ENCODE results near the gene GSG1.
"Not testable (repeated sequence)": the region's sequence is repeated elsewhere in the genome, so short reads cannot be mapped to it uniquely, and the experiment has no call there.

The GSG1 gene

DNA sequence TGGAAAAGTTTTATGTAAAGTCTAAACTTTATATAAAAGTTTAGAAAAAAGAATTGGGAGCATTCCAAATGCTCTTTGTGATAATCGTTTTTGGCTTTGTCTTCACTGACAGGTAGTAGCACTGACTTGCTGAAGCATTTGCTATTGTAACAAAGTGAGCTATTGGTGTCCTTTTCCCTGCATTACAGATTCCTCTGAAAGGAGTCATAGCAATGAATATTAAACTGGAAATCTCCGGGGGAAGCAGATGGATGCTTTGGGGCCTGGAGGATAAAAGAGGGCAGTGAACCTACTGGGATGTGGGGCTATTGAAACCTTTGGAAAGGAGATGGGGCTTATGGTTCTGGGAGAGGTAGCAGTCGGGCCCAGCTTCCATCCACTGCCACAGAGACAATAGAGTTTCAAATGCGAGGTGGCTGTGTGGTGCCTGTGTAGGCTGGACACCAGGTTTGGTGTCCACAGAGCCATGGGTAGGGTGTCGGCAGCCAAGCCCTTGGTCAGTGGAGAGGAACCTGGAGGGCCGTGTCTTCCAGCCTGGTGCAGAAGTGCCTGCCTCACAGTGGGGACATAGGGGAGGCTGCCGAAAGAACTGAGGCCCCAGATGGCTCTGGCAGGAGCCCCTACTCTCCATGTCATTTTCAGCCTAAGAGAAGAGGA is 10.1 kb downstream of the GSG1 start:
- DNase-seq (ENCODE audit: low read depth in 2 of 2): no peak

DNA sequence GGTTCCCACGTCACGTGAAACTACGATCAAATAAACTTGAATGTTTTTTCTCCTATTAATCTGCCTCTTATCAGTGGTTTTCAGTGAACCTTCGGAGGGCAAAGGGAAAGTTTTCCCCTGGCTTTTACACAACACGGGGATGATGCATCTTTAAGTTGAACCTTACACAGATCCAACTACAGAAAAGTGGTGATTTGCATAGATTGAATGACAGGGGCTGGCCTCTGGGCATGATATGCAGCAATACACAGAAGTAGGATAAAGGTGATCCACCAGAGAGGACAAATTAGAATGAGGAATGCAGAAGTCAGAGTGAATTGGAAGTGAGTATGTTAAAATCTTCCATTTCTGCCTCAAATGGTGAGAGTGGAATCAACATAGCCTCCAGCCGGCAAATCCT is 11.6 kb downstream of the GSG1 start:
- no peak for DNase-seq (ENCODE audit: low read depth in 2 of 2)

DNA sequence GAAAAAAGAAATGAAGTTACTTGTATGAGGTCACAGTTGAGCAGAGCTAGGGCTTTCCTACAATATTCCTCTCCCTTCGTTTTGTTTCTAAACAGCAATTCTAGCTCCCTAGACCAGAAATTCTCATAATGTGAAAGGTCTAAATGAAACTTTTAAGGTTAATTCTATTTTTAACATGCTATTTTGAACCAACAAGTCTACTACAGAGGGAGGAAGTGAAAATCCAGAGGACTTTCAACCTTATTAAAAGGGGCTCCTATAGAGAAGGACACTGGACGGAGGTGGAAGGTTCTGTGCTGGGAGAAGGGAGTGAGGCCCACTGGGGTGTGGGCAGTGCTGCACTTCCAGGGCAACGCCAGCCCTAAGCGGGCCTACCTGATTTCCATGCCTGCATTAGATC is 13.4 kb downstream of the GSG1 start:
- DNase-seq (ENCODE audit: low read depth in 2 of 2): no peak

DNA sequence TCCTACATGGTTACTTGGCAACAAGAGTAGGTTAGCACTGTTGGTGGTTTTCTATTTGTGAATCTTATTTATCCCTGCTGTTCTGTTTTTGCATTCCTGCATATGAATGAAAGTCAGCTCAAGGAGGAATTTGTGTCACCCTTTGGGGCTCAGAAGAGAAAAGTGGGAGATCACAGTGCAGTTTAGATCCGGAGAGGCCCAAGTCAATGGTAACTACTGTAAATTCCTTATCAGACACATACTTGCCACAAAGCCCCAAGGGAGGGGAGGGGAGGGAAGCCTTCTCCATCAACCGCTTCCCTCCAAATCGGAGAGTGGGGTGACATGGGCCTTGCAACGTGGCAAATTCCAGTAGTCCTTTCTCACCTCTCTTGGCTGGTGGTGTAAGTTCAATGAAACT is 15.0 kb downstream of the GSG1 start:
- no peak for DNase-seq (ENCODE audit: low read depth in 2 of 2)

DNA sequence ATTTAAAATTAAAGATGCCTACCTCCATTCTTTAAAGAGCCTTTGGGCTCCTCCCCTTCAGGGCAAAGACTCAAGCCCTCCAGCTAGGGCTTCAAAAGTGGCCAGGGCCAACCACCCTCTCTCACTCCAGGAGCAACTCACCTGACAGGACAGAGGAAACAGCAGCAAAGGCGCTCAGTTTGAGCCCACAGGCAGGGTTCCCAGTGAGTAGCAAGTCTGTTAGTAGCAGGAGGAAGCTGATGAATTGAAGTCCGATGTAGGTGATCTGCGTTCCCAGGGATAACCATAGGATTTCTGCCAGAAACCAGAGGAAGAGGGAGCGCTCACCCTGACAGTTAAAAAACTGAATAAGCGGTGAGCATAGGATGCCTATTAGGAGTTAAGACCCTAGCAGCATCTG is 15.7 kb downstream of the GSG1 start:
- no peak for DNase-seq (ENCODE audit: low read depth in 2 of 2)

DNA sequence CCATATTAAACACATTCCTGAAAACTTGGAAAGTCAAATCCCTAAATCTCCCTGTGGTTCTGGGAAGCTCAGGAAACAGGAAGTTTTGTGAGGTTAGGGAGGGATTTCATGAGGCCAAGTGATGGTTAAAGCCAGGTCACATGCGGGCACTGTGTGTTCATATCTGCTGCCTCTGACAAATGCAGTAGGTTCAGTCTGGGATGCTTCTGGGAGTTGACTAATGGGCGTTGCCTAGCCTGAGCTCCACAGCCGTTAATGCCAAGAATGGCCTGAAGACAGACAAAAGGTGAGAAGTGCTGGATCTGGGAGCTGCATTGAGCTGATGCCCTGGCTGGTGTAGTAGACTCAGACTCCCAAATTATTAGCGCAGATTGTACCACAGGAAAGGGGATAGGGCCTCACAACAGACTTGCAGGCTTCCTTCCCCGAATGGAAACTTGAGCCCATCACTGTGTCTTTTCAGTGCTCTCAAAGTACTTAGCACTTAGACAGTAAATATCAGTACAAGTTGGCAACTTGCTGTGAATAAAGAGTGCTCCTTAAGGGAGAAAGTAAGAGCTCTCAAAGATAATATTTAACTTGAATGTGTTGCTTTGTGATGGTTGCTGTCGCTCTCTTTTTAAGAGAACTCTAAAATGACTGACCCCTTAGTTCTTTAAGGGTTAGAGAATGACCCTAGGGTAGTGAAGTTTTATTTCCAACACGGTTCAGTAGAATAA is 17.3 kb downstream of the GSG1 start:
- no peak for DNase-seq (ENCODE audit: low read depth in 2 of 2)

DNA sequence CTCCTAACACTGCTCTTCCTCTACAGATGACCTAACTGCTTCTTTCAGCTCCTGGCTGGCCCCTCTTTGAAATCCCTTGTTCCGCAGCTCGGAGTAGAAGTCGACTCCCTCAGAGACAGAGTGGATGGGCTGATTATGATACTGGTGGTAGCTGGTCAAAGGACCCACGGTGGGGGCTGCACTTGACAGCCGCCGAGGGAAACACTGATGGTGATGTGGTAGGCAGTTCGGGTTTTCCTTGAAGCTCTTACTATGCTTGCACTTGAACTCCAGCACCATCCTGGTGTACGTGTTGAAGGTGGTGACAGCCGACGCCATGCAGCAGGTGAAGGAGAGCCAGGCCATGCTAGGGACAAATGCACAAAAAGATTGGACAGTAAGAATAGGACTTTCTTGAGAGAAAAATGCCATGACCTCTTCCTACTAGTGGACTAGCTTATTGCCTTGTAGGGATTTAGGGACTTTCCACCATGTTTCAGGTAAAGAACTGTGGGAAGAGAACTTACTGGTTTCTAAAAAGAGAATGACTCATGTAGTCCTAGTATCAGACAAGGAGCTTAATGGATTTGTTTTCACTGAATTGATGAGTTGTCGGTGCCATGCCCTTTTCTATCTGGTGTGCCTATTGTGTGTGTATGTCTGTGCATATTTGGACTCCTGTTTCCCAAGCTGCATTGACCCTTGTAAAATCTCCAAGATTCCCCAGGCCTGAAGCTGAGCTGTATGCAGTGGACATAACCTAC is 18.4 kb downstream of the GSG1 start:
- DNase-seq (ENCODE audit: low read depth in 2 of 2): no peak

DNA sequence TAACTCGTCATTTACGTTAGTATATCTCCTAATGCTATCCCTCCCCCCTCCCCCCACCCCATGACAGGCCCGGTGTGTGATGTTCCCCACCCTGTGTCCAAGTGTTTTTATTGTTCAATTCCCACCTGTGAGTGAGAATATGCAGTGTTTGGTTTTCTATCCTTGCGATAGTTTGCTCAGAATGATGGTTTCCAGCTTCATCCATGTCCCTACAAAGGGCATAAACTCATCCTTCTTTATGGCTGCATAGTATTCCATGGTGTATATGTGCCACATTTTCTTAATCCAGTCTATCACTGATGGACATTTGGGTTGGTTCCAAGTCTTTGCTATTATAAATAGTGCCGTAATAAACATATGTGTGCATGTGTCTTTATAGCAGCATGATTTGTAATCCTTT is 19.8 kb downstream of the GSG1 start:
- not testable (repeated sequence) for DNase-seq (ENCODE audit: low read depth in 2 of 2)

DNA sequence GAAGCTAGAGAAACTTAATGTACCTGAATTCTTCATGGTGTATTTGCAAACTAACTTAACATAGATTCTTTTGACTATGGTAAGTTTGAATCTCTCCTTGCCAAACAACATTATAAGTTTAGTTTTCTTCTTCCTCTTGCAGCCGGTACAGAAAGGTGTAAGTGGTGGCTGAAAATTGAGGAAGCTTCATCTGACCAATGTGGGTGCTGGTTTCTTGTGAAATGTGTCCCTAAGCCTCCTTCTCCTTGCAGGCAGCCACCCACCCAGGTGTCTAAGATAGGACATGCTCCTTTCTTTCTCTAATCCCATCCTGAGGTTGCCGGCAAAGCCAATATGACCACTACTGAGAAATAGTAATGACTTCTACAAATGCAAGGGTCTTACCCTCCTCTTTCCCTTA is 20.6 kb downstream of the GSG1 start:
- DNase-seq (ENCODE audit: low read depth in 2 of 2): no peak

DNA sequence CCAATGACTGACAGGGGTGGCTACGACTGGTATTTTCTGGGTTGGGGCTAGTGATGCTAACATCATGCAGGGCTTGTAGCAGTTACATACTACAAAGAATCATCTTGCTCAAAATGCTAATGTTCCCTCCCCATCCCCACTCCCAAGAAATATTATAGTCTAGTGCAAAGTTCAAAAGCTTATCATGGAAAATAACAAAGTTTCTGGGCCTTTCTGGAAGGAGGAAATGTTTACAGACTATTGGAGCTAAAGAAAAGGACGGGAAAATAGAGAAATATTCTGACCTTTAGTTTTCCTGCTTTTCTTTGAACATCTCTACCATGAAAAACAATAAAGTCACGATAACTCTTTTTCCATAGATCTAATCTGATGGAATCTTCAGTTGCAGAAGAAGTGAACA is 23.2 kb downstream of the GSG1 start:
- DNase-seq (ENCODE audit: low read depth in 2 of 2): no peak

DNA sequence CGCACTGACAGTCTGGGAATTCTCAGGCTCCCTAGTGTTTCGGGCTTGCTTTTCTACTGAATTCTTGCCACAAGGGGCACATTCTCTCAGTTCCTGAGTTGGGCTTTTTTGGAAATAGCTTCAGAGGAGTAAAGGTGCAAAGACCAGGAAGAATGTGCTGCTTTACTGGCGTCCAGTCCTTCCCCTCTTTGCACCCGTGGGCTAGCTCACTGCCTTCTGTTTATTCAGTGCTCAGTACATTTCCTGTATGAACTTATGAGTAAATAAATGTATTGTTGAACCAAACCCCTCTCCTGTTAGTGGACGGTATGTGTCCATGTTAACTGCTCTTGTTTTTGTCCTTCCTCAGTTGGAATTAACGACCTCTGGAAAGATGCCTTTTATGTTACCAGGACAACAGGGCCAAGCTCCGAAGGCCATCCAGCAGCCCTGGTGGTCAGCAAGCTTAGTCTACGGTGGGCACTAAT is 24.0 kb downstream of the GSG1 start:
- DNase-seq (ENCODE audit: low read depth in 2 of 2): no peak

DNA sequence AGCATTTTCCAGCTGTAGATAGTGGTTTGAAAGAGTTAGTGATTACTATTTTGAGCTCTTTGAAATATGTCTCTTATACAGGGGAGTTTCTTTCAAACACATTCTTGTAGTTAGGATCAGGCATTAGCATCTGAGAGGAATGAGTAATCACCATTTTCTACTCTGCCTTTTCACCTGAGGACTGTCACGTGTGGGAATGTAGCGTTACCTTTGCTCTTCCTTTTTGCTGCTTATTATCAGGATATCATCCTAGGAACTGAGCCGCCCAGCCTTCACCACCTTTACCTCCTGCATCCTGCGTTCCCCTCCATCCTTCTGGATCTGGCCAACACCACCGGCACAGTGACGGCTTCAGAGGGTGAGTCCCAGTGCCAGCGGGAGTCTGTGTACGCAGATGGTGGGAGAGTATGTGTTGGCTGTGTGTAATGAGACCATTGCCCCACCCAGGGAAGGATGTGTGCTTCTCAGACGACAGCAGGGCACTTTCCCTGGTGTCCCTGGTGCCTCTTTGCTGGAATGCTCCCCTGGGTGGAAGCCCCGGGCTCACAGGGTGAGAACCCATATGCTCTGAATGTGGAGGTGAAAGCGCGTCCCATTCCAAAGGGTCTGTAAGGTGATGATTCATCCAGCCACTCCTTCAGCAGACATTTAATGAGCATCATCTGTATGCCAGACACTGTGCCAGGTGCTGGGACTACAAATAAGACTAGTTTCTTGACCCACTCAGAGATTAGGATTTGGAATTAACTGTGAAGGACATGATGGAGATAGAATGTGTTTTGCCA is 27.5 kb downstream of the GSG1 start:
- DNase-seq (ENCODE audit: low read depth in 2 of 2): no peak

DNA sequence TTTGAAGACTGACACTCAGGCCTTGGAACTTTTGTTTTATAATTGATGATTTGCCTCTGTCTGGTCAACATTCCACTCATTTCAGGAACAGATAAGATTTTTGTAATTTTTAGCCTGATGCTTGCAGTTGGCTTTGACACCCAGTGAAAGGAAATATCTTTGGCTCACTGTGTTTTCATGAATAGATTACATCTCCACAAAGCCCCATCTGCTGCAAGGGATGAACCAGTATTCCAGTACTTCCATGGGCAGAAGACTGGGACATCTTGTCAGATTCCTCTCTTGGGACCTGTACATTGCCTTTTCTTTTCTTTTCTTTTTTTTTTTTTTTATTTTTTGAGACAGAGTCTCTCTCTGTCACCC is 28.4 kb downstream of the GSG1 start:
- DNase-seq (ENCODE audit: low read depth in 2 of 2): no peak

DNA sequence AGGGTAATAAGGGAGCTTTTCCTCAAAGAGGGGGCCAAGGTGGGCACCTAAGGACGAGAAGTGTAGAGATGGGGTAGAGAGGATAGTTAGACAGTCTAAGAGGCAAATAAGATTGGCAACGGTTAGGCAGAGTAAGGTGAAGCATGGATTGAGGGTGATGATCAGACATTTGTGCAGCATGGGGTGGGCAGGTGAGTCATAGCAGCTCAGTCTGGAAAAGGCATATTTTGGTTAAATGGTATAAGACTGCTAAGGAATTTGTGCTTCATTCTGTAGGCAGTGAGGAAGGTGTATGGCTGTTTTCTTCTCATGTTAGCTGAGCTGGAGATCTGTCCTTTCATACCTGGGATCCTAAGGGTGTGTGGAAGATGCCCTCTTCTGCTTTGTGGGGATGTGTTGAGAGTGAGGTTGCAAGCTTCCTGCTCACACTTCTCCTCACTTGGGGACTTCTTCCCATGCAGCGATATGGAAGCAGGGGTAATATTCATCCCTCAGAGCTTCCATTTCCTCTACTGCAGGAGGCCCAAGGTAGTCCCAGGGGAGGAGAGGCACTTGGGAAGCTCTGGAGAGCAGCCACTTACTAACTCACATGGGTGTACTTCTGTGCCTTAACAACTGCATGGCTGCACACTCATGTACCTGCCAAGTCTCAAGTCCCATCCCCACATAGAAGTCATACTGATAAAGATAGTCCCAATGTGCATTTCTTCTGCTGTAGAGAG is 28.9 kb downstream of the GSG1 start:
- DNase-seq (ENCODE audit: low read depth in 2 of 2): no peak

DNA sequence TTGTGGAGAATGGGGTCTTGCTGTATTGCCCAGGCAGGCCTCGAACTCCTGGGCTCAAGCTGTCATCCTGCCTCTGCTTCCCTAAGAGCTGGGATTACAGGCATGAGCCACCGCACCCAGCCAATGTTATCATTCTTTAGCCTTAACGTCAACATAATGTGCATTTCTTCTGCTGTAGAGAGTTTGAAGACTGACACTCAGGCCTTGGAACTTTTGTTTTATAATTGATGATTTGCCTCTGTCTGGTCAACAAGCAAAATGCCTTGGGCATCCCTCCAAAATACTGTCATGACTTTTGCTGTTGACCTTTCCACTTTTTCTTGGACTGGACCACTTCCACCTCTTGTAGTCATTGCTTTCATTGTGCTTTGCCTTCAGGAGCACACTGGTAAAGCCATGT is 30.3 kb downstream of the GSG1 start:
- no peak for DNase-seq (ENCODE audit: low read depth in 2 of 2)

DNA sequence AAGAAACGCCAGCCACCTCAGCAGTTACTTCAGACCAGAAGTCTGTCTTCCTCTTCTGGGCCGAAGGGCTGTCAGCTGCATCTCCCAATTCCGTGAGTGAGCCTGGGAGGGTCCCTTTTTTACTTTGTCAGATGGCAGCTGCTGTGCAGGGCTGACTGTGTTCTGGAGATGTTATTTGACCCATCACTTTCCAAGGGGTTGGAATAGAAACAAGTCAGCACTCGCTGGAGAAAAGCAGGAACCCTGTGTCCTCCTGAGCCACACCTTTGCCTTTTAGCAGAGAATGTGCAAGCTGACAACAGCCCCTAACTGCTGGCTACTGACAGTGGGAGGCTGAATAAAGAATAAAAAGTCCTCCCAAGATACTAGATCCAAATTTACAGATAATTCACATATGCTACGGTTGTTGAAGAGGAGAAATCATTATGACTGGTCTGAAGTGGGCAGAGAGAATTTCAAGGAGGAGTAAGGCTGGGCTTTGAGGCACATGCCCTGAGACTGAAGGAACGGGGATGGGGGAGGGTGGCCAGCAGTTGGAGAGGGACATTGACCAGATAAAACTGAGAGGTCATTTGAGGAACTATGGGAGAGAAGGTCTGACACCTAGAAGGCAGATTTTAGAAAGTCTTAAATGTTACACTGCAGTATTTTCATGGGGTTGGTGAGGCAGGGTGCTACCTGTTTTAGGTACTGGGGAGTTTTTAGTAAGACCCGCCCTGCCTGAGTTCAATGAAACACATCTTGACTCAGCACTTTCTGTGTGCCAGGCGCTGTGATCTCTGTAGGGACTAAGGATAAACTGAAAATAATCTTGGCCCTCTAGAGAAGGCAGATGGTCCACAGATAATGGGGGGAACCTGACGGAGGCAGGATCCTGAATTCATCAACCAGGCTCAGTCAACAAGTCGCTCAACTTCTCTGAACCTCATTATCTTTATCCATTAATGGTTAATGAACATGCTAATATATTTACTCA is 31.9 kb downstream of the GSG1 start:
- no peak for DNase-seq (ENCODE audit: low read depth in 2 of 2)

DNA sequence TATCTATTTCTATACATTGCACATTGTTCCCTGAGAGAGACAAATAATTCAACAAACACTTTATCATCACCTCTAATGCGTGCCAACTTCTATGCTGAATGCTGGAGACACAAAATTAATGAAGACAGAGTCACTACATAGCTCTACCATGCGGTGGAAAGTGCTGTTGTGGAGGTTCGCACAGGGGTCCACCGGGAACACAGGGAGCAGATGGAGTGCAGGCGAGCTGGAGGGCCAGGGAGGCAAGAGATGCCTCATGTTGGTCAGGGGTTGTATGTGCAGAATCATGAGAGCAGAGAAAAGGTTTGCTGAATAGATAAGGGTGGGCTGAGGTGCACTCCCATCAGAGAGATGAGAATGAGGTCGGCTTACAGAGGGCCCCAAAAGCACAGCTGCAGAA is 34.1 kb downstream of the GSG1 start:
- DNase-seq (ENCODE audit: low read depth in 2 of 2): no peak

DNA sequence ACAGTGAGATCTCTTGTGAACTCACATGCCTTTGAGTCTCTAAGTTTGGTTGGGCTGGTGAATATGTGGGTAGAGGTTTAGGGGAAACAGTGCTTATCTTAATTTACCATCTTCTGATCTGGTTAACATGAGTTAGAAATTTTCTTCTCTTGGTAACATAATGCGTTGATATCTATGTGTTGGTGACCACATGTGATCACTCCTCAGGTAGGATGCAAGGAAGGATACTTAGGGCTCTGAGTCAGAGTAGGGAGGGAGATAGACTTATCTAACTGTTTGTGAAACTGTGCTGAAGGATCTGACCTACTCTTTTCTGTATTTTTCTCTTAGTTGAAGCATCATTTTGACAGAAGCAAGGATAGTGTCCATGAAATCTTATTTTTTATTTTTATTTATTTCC is 36.1 kb downstream of the GSG1 start:
- DNase-seq (ENCODE audit: low read depth in 2 of 2): no peak

DNA sequence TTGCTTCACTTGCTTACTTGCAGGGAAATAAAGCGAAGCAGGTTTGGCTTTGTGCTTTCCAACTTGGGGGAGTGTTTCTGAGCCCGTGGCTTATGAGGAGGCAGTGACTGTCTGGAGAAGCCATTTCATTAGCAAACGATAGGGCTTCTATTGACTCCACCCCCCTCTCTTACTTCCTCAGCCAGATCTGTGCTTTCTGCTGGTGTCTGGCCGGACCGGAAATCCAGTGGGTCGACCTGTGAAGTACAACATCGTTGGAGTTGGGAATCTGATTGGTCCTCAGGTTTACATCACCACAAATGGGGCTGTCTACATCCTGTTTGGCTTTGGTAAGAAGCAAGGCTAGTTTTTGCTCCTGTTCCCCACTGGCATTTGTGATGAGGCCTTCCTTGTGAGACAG is 37.0 kb downstream of the GSG1 start:
- no peak for DNase-seq (ENCODE audit: low read depth in 2 of 2)

DNA sequence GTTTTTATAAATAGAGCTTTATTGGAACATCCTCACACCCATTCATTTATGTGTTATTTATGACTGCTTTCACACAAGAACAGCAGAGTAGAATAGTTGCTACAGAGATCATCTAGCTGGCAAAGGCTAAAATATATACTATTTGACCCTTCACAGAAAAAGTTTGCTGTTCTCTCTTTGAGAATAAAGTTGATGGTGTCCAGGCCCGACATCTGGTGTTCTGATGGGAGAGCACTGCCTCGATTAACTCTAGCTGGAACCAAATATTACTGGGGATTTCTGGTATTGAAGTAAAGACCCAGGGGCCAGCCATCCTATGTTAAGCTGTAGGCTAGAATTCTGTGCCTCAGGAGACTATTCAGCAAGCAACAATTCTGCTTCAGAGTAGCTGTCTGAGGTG is 37.5 kb downstream of the GSG1 start:
- no peak for DNase-seq (ENCODE audit: low read depth in 2 of 2)
